Activated naive CD4-positive, alpha-beta T cell treated with anti-CD3 and anti-CD28 coated beads, Interleukin-2, amount 50 U/mL, for 16 hours (primary cell): Measurements from ENCODE around the gene CTBP2.
A peak's percentile ranks its signal among the peaks of the same experiment; 100 is the strongest.
"Not testable (repeated sequence)": the region's sequence is repeated elsewhere in the genome, so short reads cannot be mapped to it uniquely, and the experiment has no call there.

Experiments used
- DNase-seq: peaks from one replicate; pipeline ENCODE4 v3.0.0-alpha.2; 2020

The CTBP2 gene

DNA sequence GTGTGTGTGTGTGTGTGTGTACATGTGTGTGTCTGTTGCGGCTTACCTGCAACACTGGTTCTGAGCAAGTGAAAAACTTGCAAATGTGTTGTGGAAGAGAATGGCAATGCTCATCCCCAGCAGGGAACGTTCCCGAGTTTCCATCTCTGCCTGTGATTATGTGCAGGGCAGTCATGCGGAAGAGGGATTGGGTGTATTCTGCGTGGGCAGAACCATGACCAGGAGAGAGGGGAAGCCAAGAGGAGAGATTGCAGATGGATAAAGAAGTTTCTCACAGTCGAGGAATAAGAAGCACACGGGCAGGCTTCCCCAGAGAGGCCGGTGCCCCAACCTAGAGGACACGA, 99.9 kb downstream of the CTBP2 start:
- DNase-seq = no peak

GRCh38 chr10:125060026-125060425, 100.3 kb downstream of the CTBP2 start:
- DNase-seq = no peak

DNA sequence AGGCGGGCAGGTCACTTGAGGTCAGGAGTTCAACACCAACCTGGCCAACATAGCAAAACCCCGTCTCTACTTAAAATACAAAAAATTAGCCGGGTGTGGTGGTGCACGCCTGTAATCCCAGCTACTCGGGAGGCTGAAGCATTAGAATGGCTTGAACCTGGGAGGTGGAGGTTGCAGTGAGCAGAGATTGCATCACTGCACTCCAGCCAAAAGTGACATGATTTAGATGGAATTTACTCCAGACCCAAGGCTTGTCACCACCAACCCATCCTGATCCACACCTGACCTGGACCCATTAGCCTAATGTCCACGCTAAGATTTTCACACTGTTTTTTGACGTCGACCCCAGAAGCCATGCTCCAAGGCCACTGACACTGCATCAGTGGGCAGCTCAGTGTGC, 101.0 kb downstream of the CTBP2 start:
- DNase-seq = not testable (repeated sequence)

DNA sequence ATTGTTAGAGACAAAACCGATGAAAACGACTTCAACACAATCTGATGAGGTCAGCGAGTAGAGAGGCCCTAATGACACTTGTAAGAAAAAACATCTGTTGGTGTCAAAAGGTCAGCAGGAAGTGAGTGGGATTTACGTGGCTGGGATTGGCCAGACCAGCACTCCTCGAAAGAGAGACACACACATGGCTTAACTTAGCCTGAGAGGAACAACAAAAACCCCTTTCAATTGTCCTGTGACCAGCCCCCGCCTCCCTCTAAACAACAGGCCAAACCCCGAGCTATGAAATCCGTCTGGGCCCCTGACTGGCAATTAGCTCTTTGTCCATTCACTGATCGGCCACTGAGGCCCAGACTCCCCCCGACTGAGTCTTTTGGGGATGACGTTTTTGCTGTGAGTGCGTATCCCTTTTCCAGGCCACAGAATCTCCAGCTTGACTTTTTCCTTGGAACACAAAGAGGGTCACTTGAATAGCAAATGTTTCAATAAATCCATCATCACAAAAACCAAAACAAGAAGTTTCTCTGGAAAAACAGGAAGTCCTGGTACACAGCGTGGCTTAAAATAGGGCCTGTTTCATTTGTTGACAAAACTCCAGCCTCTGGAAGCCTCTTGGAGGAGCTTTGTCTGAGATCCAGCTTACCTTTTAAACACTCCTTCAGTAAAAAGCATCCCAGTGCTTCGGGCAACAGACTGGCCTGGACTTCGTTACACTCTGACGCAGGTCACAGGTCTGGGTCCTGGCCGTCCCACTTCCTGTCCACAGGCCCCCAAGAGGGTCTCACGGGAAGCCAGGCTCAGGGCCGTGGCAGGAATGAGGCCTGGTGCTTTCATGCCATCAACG, 103.0 kb downstream of the CTBP2 start:
- no peak for DNase-seq

GRCh38 chr10:125056161-125057132, 103.9 kb downstream of the CTBP2 start:
- DNase-seq = no peak

DNA sequence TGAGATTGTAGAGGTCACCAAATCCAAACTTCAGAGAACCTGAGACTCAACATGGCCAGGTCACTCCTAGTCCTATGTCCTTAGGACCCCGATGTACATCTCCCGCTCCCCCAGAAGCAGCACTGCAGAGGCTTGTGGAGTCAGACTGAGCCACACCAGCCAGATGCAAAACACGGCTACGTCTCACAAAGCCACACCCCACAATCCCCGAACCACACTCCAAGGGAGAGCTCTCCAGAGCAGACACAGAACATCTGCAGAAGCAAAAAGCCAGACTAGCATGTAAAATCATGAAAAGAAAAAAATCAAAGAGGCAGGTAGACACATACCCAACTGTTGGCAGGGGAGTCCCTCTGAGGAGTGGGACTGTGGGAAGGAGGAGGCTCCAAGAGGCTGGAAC, 104.9 kb downstream of the CTBP2 start:
- no peak for DNase-seq

- DNase-seq = no peak
These were observed 105.6 kb downstream of the CTBP2 start for GRCh38 chr10:125054669-125055268.

DNA sequence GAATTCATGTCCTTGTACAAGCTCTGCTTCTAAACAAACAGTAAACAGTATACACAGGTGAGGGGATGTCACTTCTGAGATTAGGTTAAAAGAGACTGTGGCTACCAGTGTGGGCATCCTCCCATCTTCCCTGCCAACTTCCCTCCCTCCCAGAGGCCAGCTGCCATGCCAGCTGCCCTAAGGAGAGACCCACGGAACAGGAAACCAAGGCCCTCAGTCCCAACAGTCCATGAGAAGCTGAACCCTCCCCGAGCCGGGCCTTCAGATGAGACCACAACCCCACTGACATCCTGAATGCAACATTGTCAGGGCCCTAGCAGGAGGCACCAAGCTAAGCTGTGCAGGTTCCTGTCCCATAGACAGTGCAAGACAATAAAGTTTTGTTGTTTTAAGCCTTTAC, 106.1 kb downstream of the CTBP2 start:
- no peak for DNase-seq

DNA sequence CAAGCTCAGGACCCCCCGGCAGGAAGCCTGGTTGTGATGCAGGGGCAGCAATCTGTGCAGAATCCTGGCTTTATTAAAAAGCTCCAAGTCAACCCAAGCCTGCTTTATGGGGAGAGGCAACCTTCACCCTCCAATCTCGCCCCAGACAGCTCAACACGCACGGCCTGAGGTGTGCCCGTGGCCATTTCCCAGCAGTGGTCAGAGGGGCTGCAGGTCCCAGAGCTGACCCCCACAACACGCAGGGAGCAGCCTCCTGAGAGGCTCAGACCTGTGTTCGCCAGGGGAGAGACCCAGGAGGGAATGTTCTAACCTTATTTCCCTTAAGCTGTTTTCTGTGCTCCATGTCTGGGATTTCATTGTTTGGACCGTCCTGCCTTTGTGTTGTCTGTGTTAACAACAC, 108.2 kb downstream of the CTBP2 start:
- DNase-seq = no peak

- DNase-seq = no peak
These were observed 110.0 kb downstream of the CTBP2 start for GRCh38 chr10:125050383-125050782.

GRCh38 chr10:125049216-125049881, 111.0 kb downstream of the CTBP2 start:
- no peak for DNase-seq

DNA sequence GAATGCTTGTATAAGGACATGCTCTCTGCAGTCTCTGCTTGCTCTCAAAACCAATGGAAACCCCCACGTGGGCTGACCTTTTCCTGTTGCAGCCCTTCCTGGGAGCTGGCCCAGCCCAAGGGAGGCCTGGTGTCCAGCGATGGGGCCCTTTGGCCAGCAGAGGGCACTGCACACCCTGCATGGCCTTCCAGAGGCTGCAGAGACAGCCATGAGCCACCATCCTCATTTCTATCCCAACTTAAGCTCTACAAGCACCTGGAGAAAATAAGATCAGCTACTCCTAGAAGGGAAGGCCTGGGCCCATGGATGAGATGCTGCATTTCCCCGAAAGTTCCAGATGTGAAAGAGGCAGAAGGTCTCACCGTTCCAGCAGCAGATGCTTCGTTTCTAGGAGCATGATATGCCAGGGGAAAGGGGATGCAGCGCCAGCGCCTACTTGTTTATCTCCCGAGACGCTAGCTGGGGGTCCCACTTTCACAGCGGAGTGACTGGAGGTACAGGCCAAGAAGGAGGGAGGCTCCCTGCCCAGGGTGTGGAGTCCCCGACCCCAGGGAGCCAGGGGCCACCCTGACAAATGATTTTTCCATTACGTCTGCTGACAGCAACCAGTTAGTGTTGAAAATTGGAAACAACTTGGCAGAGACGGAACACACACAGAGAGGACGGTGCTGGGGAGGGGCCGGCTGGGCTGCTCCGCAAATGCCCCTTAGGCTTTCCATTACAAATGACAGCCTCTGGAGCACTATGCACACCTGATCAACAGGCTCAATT, 112.1 kb downstream of the CTBP2 start:
- DNase-seq = peak; percentile 51

GRCh38 chr10:125043841-125044658, 116.3 kb downstream of the CTBP2 start:
- no peak for DNase-seq

GRCh38 chr10:125041856-125042506, 118.4 kb downstream of the CTBP2 start:
- no peak for DNase-seq

GRCh38 chr10:125039354-125039769, 121.0 kb downstream of the CTBP2 start:
- no peak for DNase-seq

- no peak for DNase-seq
These were observed 121.7 kb downstream of the CTBP2 start for GRCh38 chr10:125038637-125039036.

DNA sequence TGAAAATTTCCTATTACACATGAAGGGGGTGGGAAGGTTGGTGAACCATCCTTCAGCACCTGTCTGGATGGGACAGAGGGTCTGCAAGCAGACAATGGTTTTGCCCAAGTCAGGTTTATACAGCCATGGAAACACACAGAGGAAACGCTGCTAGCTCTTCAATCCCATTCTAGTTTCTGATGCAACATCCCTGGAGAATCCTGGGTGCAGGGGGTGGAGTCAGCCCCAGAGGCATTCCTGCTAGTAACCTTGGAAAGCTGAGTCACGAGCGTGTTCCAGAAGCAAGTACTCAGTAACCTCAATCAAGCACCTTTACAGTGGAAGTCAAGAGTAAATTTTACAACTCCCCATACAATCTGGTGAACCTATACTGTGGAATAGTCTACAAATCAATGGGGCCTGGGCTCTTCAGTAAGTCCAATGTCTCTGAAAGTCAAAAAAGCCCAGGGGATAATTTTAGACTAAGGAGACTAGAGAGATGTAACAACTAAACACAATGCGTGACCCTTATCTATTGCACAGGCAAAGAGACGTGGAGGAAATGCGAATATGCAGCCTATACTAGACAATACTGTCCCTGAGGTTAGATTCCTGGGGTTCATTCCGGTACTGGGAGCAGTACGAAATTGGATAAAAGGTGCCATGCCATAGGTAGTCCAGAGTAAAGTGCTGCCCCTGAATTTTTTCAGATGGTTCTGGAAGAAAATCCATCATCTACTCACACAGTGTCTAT, 123.1 kb downstream of the CTBP2 start:
- no peak for DNase-seq

- no peak for DNase-seq
These were observed 124.6 kb downstream of the CTBP2 start for GRCh38 chr10:125035588-125036295.

DNA sequence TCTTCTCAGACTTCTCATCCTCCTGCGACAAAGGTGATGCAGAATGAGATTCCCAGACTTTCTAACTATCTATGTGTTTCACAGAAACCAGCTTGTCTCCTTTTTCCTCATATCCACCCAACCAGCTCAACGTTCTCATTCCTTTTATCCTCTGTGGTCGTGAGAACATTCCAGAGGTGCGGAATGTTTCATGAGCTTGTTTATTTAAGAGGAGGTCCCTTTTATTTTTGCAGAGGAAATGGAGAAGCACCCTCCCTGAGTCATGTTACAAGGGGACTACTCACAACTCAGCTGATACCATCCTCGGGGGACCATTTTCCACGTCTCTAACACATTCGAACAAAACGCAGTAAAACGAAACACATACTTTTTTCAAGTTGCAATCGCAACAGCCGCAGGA, 125.2 kb downstream of the CTBP2 start:
- DNase-seq = no peak
